ENCODE measurements around the gene SLC35F4. TPM values are rescaled to one million over a fixed set of nuclear protein-coding genes. Genes with fewer than 3 reads are reported as not detected.

Gene SLC35F4
- total RNA-seq, 1 experiment from 2014 or later, result not detected

DNA sequence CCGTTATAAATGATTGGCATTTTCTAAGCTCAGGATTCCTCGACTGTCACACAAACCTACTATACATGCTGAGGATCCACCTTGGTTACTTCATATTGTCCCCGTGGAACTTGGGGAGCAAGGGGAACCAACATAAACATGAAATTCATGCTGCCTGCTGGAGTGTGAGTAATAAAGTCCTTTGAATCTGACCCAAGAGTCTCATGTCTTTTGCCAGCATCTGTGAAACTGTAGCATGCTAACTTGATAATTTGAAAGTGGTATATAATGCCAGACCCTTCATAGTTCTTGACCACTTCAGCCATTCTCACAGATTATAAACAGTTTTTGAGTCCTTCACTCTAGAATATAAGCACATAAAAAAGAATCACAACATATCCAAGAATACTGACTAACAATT, 17.1 kb downstream of the SLC35F4 start:
- no peak for DNase-seq (ENCODE audit: low read depth, low spot score)
- POLR2A ChIA-PET, result no interaction called here
- H3K4me1 ChIP-seq (ENCODE audit: control insufficient read depth in 1 of 2, insufficient read depth in 2 of 2, low read length in 2 of 2), result peaks cover 0 to 5% of the 10 kb centered on the region in 2 experiments; a peak in 1 of 4 replicates

DNA sequence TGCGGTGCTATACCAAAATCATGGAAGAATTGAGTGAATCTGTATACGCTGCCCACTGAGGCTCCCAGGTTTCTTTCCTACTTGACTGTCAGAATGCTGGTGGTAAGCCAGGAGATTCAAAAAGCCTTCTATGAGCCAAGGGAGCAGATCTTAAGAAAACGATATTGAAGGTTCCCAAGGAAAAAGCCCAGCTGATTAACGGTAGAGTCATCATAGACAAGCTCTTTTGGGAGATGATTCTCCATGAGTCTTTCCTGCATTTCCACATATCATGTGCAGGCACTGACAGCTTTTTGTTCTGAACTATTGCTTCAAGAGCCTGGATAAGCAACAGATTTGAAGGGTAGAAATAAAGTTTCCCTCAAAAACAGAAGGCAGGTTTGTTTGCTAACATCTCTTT, 17.5 kb downstream of the SLC35F4 start:
- H3K9me2 ChIP-seq (ENCODE audit: insufficient read depth), result no peaks in the 10 kb centered on the region
- H2AFZ ChIP-seq (ENCODE audit: low read depth, low read length, poor library complexity, severe bottlenecking), result no peak overlapping the region
- no peaks in the 10 kb centered on the region for H3K36me3 ChIP-seq (ENCODE audit: control insufficient read depth in 1 of 2, insufficient read depth in 2 of 2, low read length in 2 of 2)
- H3K27me3 ChIP-seq (ENCODE audit: insufficient read depth, low read length), result no peaks in the 10 kb centered on the region
- RAD21 ChIA-PET (ENCODE audit: low non-redundant PET in 1 of 2, low total read pairs in 2 of 2, uncharacterized antibody in 2 of 2, unreplicated experiment in 2 of 2), result no interaction called here
- H3K9me3 ChIP-seq (ENCODE audit: control insufficient read depth in 1 of 2, insufficient read depth in 1 of 2, low read depth in 1 of 2, low read length in 2 of 2), result no peaks in the 10 kb centered on the region
- intact Hi-C loops (cut with micrococcal nuclease), result no loop called here
- H3K4me1 ChIP-seq (ENCODE audit: control insufficient read depth in 1 of 2, insufficient read depth in 2 of 2, low read length in 2 of 2), result peaks cover 0 to 5% of the 10 kb centered on the region in 2 experiments; a peak in 1 of 4 replicates
- no peaks in the 10 kb centered on the region for H4K20me1 ChIP-seq (ENCODE audit: insufficient read depth)
- H3K9ac ChIP-seq (ENCODE audit: low read length), result no peak overlapping the region
- DNase-seq (ENCODE audit: low read depth, low spot score) (no peak), ATAC-seq (no peak)
- CTCF ChIA-PET, result no interaction called here
- TF ChIP-seq, protein P1, sequence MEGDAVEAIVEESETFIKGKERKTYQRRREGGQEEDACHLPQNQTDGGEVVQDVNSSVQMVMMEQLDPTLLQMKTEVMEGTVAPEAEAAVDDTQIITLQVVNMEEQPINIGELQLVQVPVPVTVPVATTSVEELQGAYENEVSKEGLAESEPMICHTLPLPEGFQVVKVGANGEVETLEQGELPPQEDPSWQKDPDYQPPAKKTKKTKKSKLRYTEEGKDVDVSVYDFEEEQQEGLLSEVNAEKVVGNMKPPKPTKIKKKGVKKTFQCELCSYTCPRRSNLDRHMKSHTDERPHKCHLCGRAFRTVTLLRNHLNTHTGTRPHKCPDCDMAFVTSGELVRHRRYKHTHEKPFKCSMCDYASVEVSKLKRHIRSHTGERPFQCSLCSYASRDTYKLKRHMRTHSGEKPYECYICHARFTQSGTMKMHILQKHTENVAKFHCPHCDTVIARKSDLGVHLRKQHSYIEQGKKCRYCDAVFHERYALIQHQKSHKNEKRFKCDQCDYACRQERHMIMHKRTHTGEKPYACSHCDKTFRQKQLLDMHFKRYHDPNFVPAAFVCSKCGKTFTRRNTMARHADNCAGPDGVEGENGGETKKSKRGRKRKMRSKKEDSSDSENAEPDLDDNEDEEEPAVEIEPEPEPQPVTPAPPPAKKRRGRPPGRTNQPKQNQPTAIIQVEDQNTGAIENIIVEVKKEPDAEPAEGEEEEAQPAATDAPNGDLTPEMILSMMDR (IDR thresholded peaks at IDR 0.05 in 2 of 3, conservative IDR thresholded peaks at IDR 0.05 in 1 of 3; ENCODE audit: borderline replicate concordance in 1 of 3, insufficient read depth in 1 of 3, low read depth in 2 of 3, low read length in 2 of 3), result no peak
- TF ChIP-seq FOSL1 (IDR thresholded peaks at IDR 0.05; ENCODE audit: low read depth), result no peak
- TF ChIP-seq CBX3 (IDR thresholded peaks at IDR 0.05; ENCODE audit: low read depth), result no peak
- no peak for TF ChIP-seq ELF1 (IDR thresholded peaks at IDR 0.05; ENCODE audit: borderline replicate concordance, low read depth)
- TF ChIP-seq, protein P2, sequence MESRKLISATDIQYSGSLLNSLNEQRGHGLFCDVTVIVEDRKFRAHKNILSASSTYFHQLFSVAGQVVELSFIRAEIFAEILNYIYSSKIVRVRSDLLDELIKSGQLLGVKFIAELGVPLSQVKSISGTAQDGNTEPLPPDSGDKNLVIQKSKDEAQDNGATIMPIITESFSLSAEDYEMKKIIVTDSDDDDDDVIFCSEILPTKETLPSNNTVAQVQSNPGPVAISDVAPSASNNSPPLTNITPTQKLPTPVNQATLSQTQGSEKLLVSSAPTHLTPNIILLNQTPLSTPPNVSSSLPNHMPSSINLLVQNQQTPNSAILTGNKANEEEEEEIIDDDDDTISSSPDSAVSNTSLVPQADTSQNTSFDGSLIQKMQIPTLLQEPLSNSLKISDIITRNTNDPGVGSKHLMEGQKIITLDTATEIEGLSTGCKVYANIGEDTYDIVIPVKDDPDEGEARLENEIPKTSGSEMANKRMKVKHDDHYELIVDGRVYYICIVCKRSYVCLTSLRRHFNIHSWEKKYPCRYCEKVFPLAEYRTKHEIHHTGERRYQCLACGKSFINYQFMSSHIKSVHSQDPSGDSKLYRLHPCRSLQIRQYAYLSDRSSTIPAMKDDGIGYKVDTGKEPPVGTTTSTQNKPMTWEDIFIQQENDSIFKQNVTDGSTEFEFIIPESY (IDR thresholded peaks at IDR 0.05; ENCODE audit: extremely low read depth, insufficient replicate concordance, low read length), result no peak
- no peak for TF ChIP-seq POLR2A (IDR thresholded peaks at IDR 0.05; ENCODE audit: borderline replicate concordance, extremely low read depth, insufficient read depth, insufficient read length)
- POLR2A ChIA-PET, result no interaction called here
- no peaks in the 10 kb centered on the region for H3K79me2 ChIP-seq (ENCODE audit: insufficient read depth, low read length)
- BruUV-seq (replicated peaks), result no TSS peak
- H3K4me3 ChIP-seq (replicated peaks in 1 of 2; ENCODE audit: low read depth in 1 of 2, low read length in 2 of 2), result no peak overlapping the region
- no peak overlapping the region for H3K27ac ChIP-seq (ENCODE audit: low read depth, low read length)
- H3K4me2 ChIP-seq (ENCODE audit: low read length), result no peak overlapping the region

More for the DNA sequence above, 17.1 kb downstream of the SLC35F4 start:
- no peak overlapping the region for H2AFZ ChIP-seq (ENCODE audit: low read depth, low read length, poor library complexity, severe bottlenecking)
- no peaks in the 10 kb centered on the region for H3K36me3 ChIP-seq (ENCODE audit: control insufficient read depth in 1 of 2, insufficient read depth in 2 of 2, low read length in 2 of 2)
- H3K79me2 ChIP-seq (ENCODE audit: insufficient read depth, low read length), result no peaks in the 10 kb centered on the region
- ATAC-seq, result no peak
- no TSS peak for BruUV-seq (replicated peaks)
- intact Hi-C loops (cut with micrococcal nuclease), result no loop called here
- no peaks in the 10 kb centered on the region for H3K9me3 ChIP-seq (ENCODE audit: control insufficient read depth in 1 of 2, insufficient read depth in 1 of 2, low read depth in 1 of 2, low read length in 2 of 2)
- no peaks in the 10 kb centered on the region for H3K9me2 ChIP-seq (ENCODE audit: insufficient read depth)
- H3K9ac ChIP-seq (ENCODE audit: low read length), result no peak overlapping the region
- H3K27me3 ChIP-seq (ENCODE audit: insufficient read depth, low read length), result no peaks in the 10 kb centered on the region
- no peak overlapping the region for H3K27ac ChIP-seq (ENCODE audit: low read depth, low read length)
- no peak overlapping the region for H3K4me3 ChIP-seq (replicated peaks in 1 of 2; ENCODE audit: low read depth in 1 of 2, low read length in 2 of 2)
- CTCF ChIA-PET, result no interaction called here
- TF ChIP-seq YY1 (IDR thresholded peaks at IDR 0.05; ENCODE audit: extremely low read depth, insufficient replicate concordance, low read depth, low read length), result no peak
- TF ChIP-seq, protein P2 (IDR thresholded peaks at IDR 0.05; ENCODE audit: extremely low read depth, insufficient replicate concordance, low read length), result no peak
- TF ChIP-seq ELF1 (IDR thresholded peaks at IDR 0.05; ENCODE audit: borderline replicate concordance, low read depth), result no peak
- no peak for TF ChIP-seq EZH2phosphoT487 (IDR thresholded peaks at IDR 0.05; ENCODE audit: borderline replicate concordance)
- TF ChIP-seq TCF7L2 (IDR thresholded peaks at IDR 0.05; ENCODE audit: borderline replicate concordance, extremely low read depth, insufficient read depth, insufficient read length), result no peak
- TF ChIP-seq ZFX (IDR thresholded peaks at IDR 0.05), result no peak
- TF ChIP-seq CEBPB (IDR thresholded peaks at IDR 0.05; ENCODE audit: low read depth), result no peak
- TF ChIP-seq POLR2AphosphoS5 (IDR thresholded peaks at IDR 0.05; ENCODE audit: low read depth, low read length), result no peak
- no peak for TF ChIP-seq RAD21 (IDR thresholded peaks at IDR 0.05; ENCODE audit: low read depth)
- no peak for TF ChIP-seq ZNF274 (IDR thresholded peaks at IDR 0.05; ENCODE audit: low read depth, low read length)
- no peak for TF ChIP-seq FOSL1 (IDR thresholded peaks at IDR 0.05; ENCODE audit: low read depth)
- TF ChIP-seq EGR1 (IDR thresholded peaks at IDR 0.05; ENCODE audit: low read depth), result no peak
- no peak for TF ChIP-seq POLR2A (IDR thresholded peaks at IDR 0.05; ENCODE audit: borderline replicate concordance, extremely low read depth, insufficient read depth, insufficient read length)
- TF ChIP-seq EZH2 (IDR thresholded peaks at IDR 0.05), result no peak
- TF ChIP-seq SIN3A (IDR thresholded peaks at IDR 0.05; ENCODE audit: low read depth), result no peak
- RAD21 ChIA-PET (ENCODE audit: low non-redundant PET in 1 of 2, low total read pairs in 2 of 2, uncharacterized antibody in 2 of 2, unreplicated experiment in 2 of 2), result no interaction called here
- H3K4me2 ChIP-seq (ENCODE audit: low read length), result no peak overlapping the region
- H4K20me1 ChIP-seq (ENCODE audit: insufficient read depth), result no peaks in the 10 kb centered on the region
